HEK293T (cell line): Measurements from ENCODE around the gene RBM17.
"Not testable (repeated sequence)": the region's sequence is repeated elsewhere in the genome, so short reads cannot be mapped to it uniquely, and the experiment has no call there.

Experiments
- CTCF ChIA-PET: fragments of 350-600 bp; formaldehyde crosslinking; extraction: SDS; loops from one replicate; lab custom pipeline; 2021; ENCODE audit warnings: antibody characterized with exemption, inconsistent platforms; lab: Yijun Ruan, JAX
- POLR2A ChIA-PET: fragments of 350-600 bp; formaldehyde crosslinking; extraction: SDS; loops from one replicate; lab custom pipeline; 2020; ENCODE audit warnings: antibody characterized with exemption, inconsistent platforms; lab: Yijun Ruan, JAX
- DNase-seq: peaks from one replicate; pipeline ENCODE4 v3.0.0; 2012; ENCODE audit warnings: mixed read lengths; ENCODE audit errors: extremely low spot score
- ARNT ChIP-seq: fragments of 450-650 bp; IDR thresholded peaks from 2 replicates; pipeline ENCODE4 v1.6.1; 2017; ENCODE audit warnings: mild to moderate bottlenecking
- BHLHE40 ChIP-seq: fragments of 450-650 bp; IDR thresholded peaks from 2 replicates; pipeline ENCODE4 v1.6.1; 2016; ENCODE audit warnings: mild to moderate bottlenecking, moderate library complexity, borderline replicate concordance
- CTBP1 ChIP-seq: fragments of 450-650 bp; IDR thresholded peaks from 2 replicates; pipeline ENCODE4 v1.6.1; 2016; ENCODE audit warnings: borderline replicate concordance
- ELF4 ChIP-seq: fragments of 450-650 bp; IDR thresholded peaks from 2 replicates; pipeline ENCODE4 v1.6.1; 2017; ENCODE audit warnings: antibody characterized with exemption
- FOXA1 ChIP-seq: fragments of 450-650 bp; IDR thresholded peaks from 2 replicates; pipeline ENCODE4 v1.6.1; 2016; ENCODE audit warnings: mild to moderate bottlenecking
- FOXK2 ChIP-seq: fragments of 450-650 bp; IDR thresholded peaks from 2 replicates; pipeline ENCODE4 v1.6.1; 2016; ENCODE audit warnings: mild to moderate bottlenecking
- FOXM1 ChIP-seq: fragments of 450-650 bp; IDR thresholded peaks from 2 replicates; pipeline ENCODE4 v1.6.1; 2017; ENCODE audit warnings: mild to moderate bottlenecking, borderline replicate concordance
- HDGF ChIP-seq: fragments of 450-650 bp; IDR thresholded peaks from 2 replicates; pipeline ENCODE4 v1.6.1; 2017; ENCODE audit warnings: antibody characterized with exemption, borderline replicate concordance
- L3MBTL2 ChIP-seq: fragments of 450-650 bp; conservative IDR thresholded peaks from 2 replicates; pipeline ENCODE4 v1.6.1; 2016; ENCODE audit warnings: mild to moderate bottlenecking
- LEF1 ChIP-seq: fragments of 450-650 bp; IDR thresholded peaks from 2 replicates; pipeline ENCODE4 v1.6.1; 2017; ENCODE audit warnings: mild to moderate bottlenecking, borderline replicate concordance
- NFRKB ChIP-seq: fragments of 450-650 bp; IDR thresholded peaks from 2 replicates; pipeline ENCODE4 v1.6.1; 2016; ENCODE audit warnings: mild to moderate bottlenecking, moderate library complexity
- PKNOX1 ChIP-seq: fragments of 450-650 bp; IDR thresholded peaks from 2 replicates; pipeline ENCODE4 v1.6.1; 2016
- SP1 ChIP-seq: fragments of 450-650 bp; IDR thresholded peaks from 2 replicates; pipeline ENCODE4 v1.6.1; 2017
- SUZ12 ChIP-seq: fragments of 450-650 bp; IDR thresholded peaks from 2 replicates; pipeline ENCODE4 v1.6.1; 2016; ENCODE audit warnings: mild to moderate bottlenecking
- TARDBP ChIP-seq: fragments of 450-650 bp; IDR thresholded peaks from 2 replicates; pipeline ENCODE4 v1.6.1; 2016
- ZNF384 ChIP-seq: fragments of 450-650 bp; IDR thresholded peaks from 2 replicates; pipeline ENCODE4 v1.6.1; 2016

Gene RBM17

GRCh38 chr10:6121146-6121545, 32.3 kb downstream of the RBM17 start:
- TF ChIP-seq HDGF, result no peak
- no peak for TF ChIP-seq FOXA1
- TF ChIP-seq ELF4, result no peak
- no peak for TF ChIP-seq ARNT
- no peak for TF ChIP-seq ZNF384
- no peak for TF ChIP-seq CTBP1
- no peak for TF ChIP-seq BHLHE40
- no peak for TF ChIP-seq TARDBP
- TF ChIP-seq SUZ12, result no peak
- TF ChIP-seq PKNOX1, result no peak
- TF ChIP-seq SP1, result no peak
- TF ChIP-seq LEF1, result no peak
- TF ChIP-seq FOXK2, result no peak
- TF ChIP-seq NFRKB, result no peak
- no peak for TF ChIP-seq L3MBTL2
- TF ChIP-seq FOXM1, result no peak
- ChIA-PET POLR2A (no interaction called here), CTCF (interaction anchor here (0.7 kb wide), 1 partner anchor 285 kb away, joined by 5 read pairs; no protein-coding TSS in a partner anchor)
- no peak for DNase-seq

- ChIA-PET CTCF (no interaction called here), POLR2A (no interaction called here)
- no peak for TF ChIP-seq FOXA1
- no peak for TF ChIP-seq TARDBP
- no peak for TF ChIP-seq ELF4
- no peak for TF ChIP-seq ZNF384
- TF ChIP-seq NFRKB, result no peak
- TF ChIP-seq FOXK2, result no peak
- TF ChIP-seq SP1, result no peak
- TF ChIP-seq LEF1, result no peak
- TF ChIP-seq CTBP1, result no peak
- no peak for TF ChIP-seq FOXM1
- TF ChIP-seq ARNT, result no peak
- no peak for TF ChIP-seq SUZ12
- no peak for DNase-seq
These were observed 34.7 kb downstream of the RBM17 start for GRCh38 chr10:6123532-6123931.

- POLR2A ChIA-PET, result no interaction called here
- CTCF ChIA-PET, result interaction anchor here (0.7 kb wide), 1 partner anchor 277 kb away, joined by 3 read pairs; no protein-coding TSS in a partner anchor
- DNase-seq, result no peak
These were observed 35.8 kb downstream of the RBM17 start for GRCh38 chr10:6124666-6125065.

GRCh38 chr10:6127461-6127860, 38.6 kb downstream of the RBM17 start:
- CTCF ChIA-PET, result not testable (repeated sequence)

More at GRCh38 chr10:6124666-6125065, 35.8 kb downstream of the RBM17 start:
- TF ChIP-seq PKNOX1 (no peak), NFRKB (no peak), SUZ12 (no peak), FOXA1 (no peak), L3MBTL2 (no peak), ZNF384 (no peak), FOXM1 (no peak), ELF4 (no peak), CTBP1 (no peak), SP1 (no peak), ARNT (no peak), HDGF (no peak)

GRCh38 chr10:6128087-6128486, 39.3 kb downstream of the RBM17 start:
- CTCF ChIA-PET, result interaction anchor here (0.6 to 1.6 kb wide), 2 partner anchors 8 to 468 kb away, joined by 3 to 7 read pairs; no protein-coding TSS in a partner anchor
- POLR2A ChIA-PET, result interaction anchor here (0.9 kb wide), 1 partner anchor 16 kb away, joined by 3 read pairs; no protein-coding TSS in a partner anchor
- DNase-seq, result no peak
- TF ChIP-seq FOXM1, result no peak
- no peak for TF ChIP-seq L3MBTL2
- TF ChIP-seq ELF4, result no peak
- no peak for TF ChIP-seq NFRKB
- no peak for TF ChIP-seq SUZ12
- TF ChIP-seq ARNT, result no peak
- TF ChIP-seq PKNOX1, result no peak
- no peak for TF ChIP-seq FOXK2

More at GRCh38 chr10:6127461-6127860, 38.6 kb downstream of the RBM17 start:
- DNase-seq, POLR2A ChIA-PET: not testable (repeated sequence)

GRCh38 chr10:6128591-6129251, 39.9 kb downstream of the RBM17 start:
- ChIA-PET POLR2A (interaction anchor here (0.9 kb wide), 1 partner anchor 16 kb away, joined by 3 read pairs; no protein-coding TSS in a partner anchor), CTCF (interaction anchor here (0.6 to 1.6 kb wide), 3 partner anchors 8 to 467 kb away, joined by 3 to 7 read pairs (median 4); no protein-coding TSS in a partner anchor)
- TF ChIP-seq ELF4 (no peak), SP1 (no peak), FOXK2 (no peak), ARNT (no peak), FOXA1 (no peak)
- no peak for DNase-seq
